ENCODE measurements around the gene HDAC1. TPM values are rescaled to one million over a fixed set of nuclear protein-coding genes. Genes with fewer than 3 reads are reported as not detected.

HDAC1 gene
- total RNA-seq, 3 donors from 2014 or later, result 143 to 208 (median 203) TPM

- Histone ChIP-seq H3K4me1 (ENCODE audit: low read depth) (peaks cover 19% of the 10 kb centered on the region), H3K9me3 (no peaks in the 10 kb centered on the region), H3K36me3 (ENCODE audit: low read depth) (no peaks in the 10 kb centered on the region), H3K4me3 (no peak overlapping the region)
- TF ChIP-seq, protein P1, sequence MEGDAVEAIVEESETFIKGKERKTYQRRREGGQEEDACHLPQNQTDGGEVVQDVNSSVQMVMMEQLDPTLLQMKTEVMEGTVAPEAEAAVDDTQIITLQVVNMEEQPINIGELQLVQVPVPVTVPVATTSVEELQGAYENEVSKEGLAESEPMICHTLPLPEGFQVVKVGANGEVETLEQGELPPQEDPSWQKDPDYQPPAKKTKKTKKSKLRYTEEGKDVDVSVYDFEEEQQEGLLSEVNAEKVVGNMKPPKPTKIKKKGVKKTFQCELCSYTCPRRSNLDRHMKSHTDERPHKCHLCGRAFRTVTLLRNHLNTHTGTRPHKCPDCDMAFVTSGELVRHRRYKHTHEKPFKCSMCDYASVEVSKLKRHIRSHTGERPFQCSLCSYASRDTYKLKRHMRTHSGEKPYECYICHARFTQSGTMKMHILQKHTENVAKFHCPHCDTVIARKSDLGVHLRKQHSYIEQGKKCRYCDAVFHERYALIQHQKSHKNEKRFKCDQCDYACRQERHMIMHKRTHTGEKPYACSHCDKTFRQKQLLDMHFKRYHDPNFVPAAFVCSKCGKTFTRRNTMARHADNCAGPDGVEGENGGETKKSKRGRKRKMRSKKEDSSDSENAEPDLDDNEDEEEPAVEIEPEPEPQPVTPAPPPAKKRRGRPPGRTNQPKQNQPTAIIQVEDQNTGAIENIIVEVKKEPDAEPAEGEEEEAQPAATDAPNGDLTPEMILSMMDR (IDR thresholded peaks at IDR 0.05), result no peak
- no peak for ATAC-seq
- intact Hi-C loops (cut with DNase I, micrococcal nuclease), result no loop called here
- DNase-seq, result peak in 1 of 3 donors; percentile 27
Observed at GRCh38 chr1:32341186-32341757, 49.4 kb downstream of the HDAC1 start.

- Histone ChIP-seq H3K9me3 (no peaks in the 10 kb centered on the region), H3K4me1 (ENCODE audit: low read depth) (peaks cover 15% of the 10 kb centered on the region), H3K36me3 (ENCODE audit: low read depth) (no peaks in the 10 kb centered on the region), H3K4me3 (no peak overlapping the region)
- ATAC-seq, result no peak
- no peak for DNase-seq
- intact Hi-C loops (cut with DNase I, micrococcal nuclease), result no loop called here
- TF ChIP-seq, protein P1 (IDR thresholded peaks at IDR 0.05), result no peak
Observed at GRCh38 chr1:32341971-32342370, 50.1 kb downstream of the HDAC1 start.

- Histone ChIP-seq H3K4me3 (no peak overlapping the region), H3K4me1 (ENCODE audit: low read depth) (peaks cover 14% of the 10 kb centered on the region), H3K9me3 (no peaks in the 10 kb centered on the region), H3K36me3 (ENCODE audit: low read depth) (no peaks in the 10 kb centered on the region)
- intact Hi-C loops (cut with DNase I, micrococcal nuclease), result no loop called here
- DNase-seq (peak in 1 of 3 donors; percentile 33), ATAC-seq (no peak)
- TF ChIP-seq, protein P1 (IDR thresholded peaks at IDR 0.05), result no peak
Observed at GRCh38 chr1:32342704-32343103, 50.8 kb downstream of the HDAC1 start.

DNA sequence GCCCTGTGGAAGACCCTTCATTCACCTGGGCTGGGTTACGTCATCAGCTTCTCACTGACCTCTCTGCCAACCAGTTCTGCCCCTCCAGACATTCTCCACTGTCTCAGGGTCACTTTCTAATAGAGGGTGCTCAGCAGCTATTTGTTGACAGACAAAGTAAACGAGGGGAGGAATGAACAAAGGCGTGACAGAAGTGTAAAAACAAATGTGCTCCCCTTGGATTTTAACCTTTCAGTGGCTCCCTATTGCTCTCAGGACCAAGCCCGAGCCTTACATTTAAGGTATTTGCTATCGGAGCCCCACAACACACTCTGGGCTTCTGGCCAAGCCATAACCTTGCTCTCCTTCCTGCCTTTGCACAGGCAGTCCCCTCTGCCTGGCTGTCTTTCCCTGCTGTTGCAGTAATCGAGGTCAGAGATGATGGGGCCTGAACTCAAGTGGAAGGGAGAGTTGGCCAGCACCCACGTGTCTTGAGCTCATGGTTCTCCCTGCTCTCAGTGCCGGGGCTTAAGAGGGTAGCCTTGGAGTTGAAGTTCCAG, 53.5 kb downstream of the HDAC1 start:
- Histone ChIP-seq H3K36me3 (ENCODE audit: low read depth) (no peaks in the 10 kb centered on the region), H3K4me1 (ENCODE audit: low read depth) (peaks cover 4% of the 10 kb centered on the region), H3K4me3 (no peak overlapping the region), H3K9me3 (no peaks in the 10 kb centered on the region)
- ATAC-seq (peak; percentile 68), DNase-seq (peak in 2 of 3 donors; percentile 49 to 58)
- intact Hi-C loops (cut with DNase I, micrococcal nuclease), result no loop called here
- TF ChIP-seq, protein P1 (IDR thresholded peaks at IDR 0.05), result no peak

DNA sequence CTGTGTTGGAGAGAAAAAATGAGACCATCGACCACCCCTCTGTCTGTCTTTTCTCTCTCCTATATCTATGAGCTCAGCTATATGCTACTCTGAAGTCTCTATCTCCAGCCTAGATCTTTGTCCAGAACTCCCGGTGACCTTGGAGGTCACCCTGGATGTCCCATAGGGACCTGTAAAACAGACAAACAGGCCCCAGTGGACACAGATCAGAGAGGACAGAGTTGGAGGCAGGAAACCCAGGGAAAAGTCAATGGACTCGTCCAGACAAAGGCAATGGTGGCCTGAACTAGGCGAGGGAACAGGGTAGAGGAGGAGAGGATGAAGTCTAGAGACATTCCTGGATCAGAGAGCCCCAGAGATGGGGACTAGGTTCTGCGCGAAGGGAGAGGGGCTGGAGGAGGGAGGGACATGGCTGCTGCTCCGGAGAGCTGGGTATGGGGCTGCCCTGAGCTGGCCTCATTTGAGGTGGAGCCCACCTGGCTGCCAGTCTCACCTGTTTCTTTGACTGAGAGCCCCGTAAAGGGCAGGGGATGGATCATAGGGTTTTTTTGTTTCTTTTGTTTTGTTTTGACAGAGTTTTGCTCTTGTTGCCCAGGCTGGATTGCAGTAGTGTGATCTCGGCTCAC, 54.8 kb downstream of the HDAC1 start:
- no peaks in the 10 kb centered on the region for H3K36me3 ChIP-seq (ENCODE audit: low read depth)
- TF ChIP-seq, protein P1 (IDR thresholded peaks at IDR 0.05), result no peak
- H3K4me3 ChIP-seq, result no peak overlapping the region
- peaks cover 4% of the 10 kb centered on the region for H3K4me1 ChIP-seq (ENCODE audit: low read depth)
- DNase-seq (peak in 1 of 3 donors; percentile 36), ATAC-seq (no peak)
- H3K9me3 ChIP-seq, result no peaks in the 10 kb centered on the region
- intact Hi-C loops (cut with DNase I, micrococcal nuclease), result no loop called here
